HepG2 (cell line): Measurements from ENCODE around the gene TM4SF18. TPM values are rescaled to one million over a fixed set of nuclear protein-coding genes. Genes with fewer than 3 reads are reported as not detected.

Experiments used
- CREB3 ChIP-seq: sonication (generic); formaldehyde crosslinking; IDR thresholded peaks from 2 replicates; pipeline ENCODE4 v1.5.0; 2020; ENCODE audit warnings: missing genetic modification reagents
- DNMT3B ChIP-seq: conservative IDR thresholded peaks from 2 replicates; pipeline ENCODE4 v1.6.1; 2016; ENCODE audit warnings: missing biosample characterization, control low read depth
- FOXA1 ChIP-seq, 2 experiments: fragments of 450-650 bp in 1 of 2; sonication (generic) in 1 of 2; formaldehyde crosslinking in 1 of 2; IDR thresholded peaks; 2 replicates each; pipeline versions ENCODE4 v1.4.0 to v1.6.1; 2016 to 2020; ENCODE audit warnings: missing genetic modification reagents in 1 of 2
- HDAC1 ChIP-seq: sonication (generic); formaldehyde crosslinking; IDR thresholded peaks from 2 replicates; pipeline ENCODE4 v1.5.1; 2020; ENCODE audit warnings: mild to moderate bottlenecking, missing genetic modification reagents
- HMGA1 ChIP-seq: sonication (generic); formaldehyde crosslinking; conservative IDR thresholded peaks from 2 replicates; pipeline ENCODE4 v1.4.0; 2020; ENCODE audit warnings: missing genetic modification reagents
- JUNB ChIP-seq: sonication (generic); formaldehyde crosslinking; IDR thresholded peaks from 2 replicates; pipeline ENCODE4 v1.8.0; 2022; ENCODE audit warnings: missing genetic modification reagents, mild to moderate bottlenecking, borderline replicate concordance
- KAT2B ChIP-seq: fragments of 150-350 bp; IDR thresholded peaks from 2 replicates; pipeline ENCODE4 v1.6.1; 2014; ENCODE audit warnings: low read depth, low read length, borderline replicate concordance
- KDM2A ChIP-seq: sonication (generic); formaldehyde crosslinking; IDR thresholded peaks from 2 replicates; pipeline ENCODE4 v1.4.0; 2020; ENCODE audit warnings: low read depth, missing genetic modification reagents, borderline replicate concordance
- NR2F6 ChIP-seq, 2 experiments: IDR thresholded peaks; 2 replicates each; pipeline ENCODE4 v1.6.1; 2016; ENCODE audit warnings: antibody characterized with exemption in 1 of 2, mild to moderate bottlenecking in 1 of 2
- POLR2A ChIP-seq, 2 experiments: IDR thresholded peaks; 2 replicates each; pipeline ENCODE4 v1.6.1; 2011; ENCODE audit warnings: low read depth in 2 of 2, low read length in 2 of 2, mild to moderate bottlenecking in 1 of 2, moderate library complexity in 1 of 2; ENCODE audit not compliant: insufficient read depth in 1 of 2
- POLR2AphosphoS5 ChIP-seq: IDR thresholded peaks from 2 replicates; pipeline ENCODE4 v1.6.1; 2012; ENCODE audit warnings: low read depth, low read length
- RAD21 ChIP-seq: fragments of 450-650 bp; formaldehyde crosslinking; IDR thresholded peaks from 2 replicates; pipeline ENCODE4 v1.5.0; 2020; ENCODE audit warnings: mild to moderate bottlenecking
- SIX1 ChIP-seq: sonication (generic); formaldehyde crosslinking; IDR thresholded peaks from 2 replicates; pipeline ENCODE4 v1.4.0; 2020; ENCODE audit warnings: missing genetic modification reagents, borderline replicate concordance
- SNRNP70 ChIP-seq: fragments of 200-400 bp; formaldehyde crosslinking; IDR thresholded peaks from 2 replicates; pipeline ENCODE4 v1.6.1; 2017; ENCODE audit warnings: mild to moderate bottlenecking, low read depth, low read length, moderate library complexity
- SSRP1 ChIP-seq: IDR thresholded peaks from 2 replicates; pipeline ENCODE4 v1.6.1; 2016; ENCODE audit warnings: control low read depth
- TFE3 ChIP-seq: IDR thresholded peaks from 2 replicates; pipeline ENCODE4 v1.6.1; 2016
- ZBTB34 ChIP-seq: sonication (generic); formaldehyde crosslinking; IDR thresholded peaks from 2 replicates; pipeline ENCODE4 v1.8.0; 2022; ENCODE audit warnings: mild to moderate bottlenecking, missing genetic modification reagents
- ZBTB4 ChIP-seq: sonication (generic); formaldehyde crosslinking; IDR thresholded peaks from 2 replicates; pipeline ENCODE4 v1.4.0; 2020; ENCODE audit warnings: missing genetic modification reagents, mild to moderate bottlenecking, borderline replicate concordance
- ZC3H13 ChIP-seq: sonication (generic); formaldehyde crosslinking; IDR thresholded peaks from 2 replicates; pipeline ENCODE4 v1.8.1; 2023; ENCODE audit warnings: mild to moderate bottlenecking, missing genetic modification reagents, moderate library complexity
- ZFX ChIP-seq: sonication (generic); formaldehyde crosslinking; IDR thresholded peaks from 2 replicates; pipeline ENCODE4 v1.4.0; 2020; ENCODE audit warnings: mild to moderate bottlenecking, low read depth, missing genetic modification reagents, moderate library complexity
- ZNF367 ChIP-seq: sonication (generic); formaldehyde crosslinking; IDR thresholded peaks from 2 replicates; pipeline ENCODE4 v1.4.0; 2020; ENCODE audit warnings: missing genetic modification reagents, borderline replicate concordance
- ZNF777 ChIP-seq: sonication (generic); formaldehyde crosslinking; IDR thresholded peaks from 2 replicates; pipeline ENCODE4 v1.4.0; 2020; ENCODE audit warnings: missing genetic modification reagents
- polyA plus RNA-seq, 8 experiments: library from polyadenylated mRNA; depleted of rRNA in 3 of 8; stranded (reverse) in 7 of 8; unstranded in 1 of 8; fragments of >200 nt; fragmentation: Illumina TruSeq in 4 of 8; extraction: Trizol in 4 of 8; gene quantifications; 2 replicates each; pipeline versions ENCODE4 v1.2.1 to v1.2.3, GENCODE V29; 2011 to 2016; ENCODE audit warnings: low read depth in 4 of 8, missing spikeins in 1 of 8, mixed read lengths in 1 of 8; ENCODE audit not compliant: insufficient read depth in 1 of 8
- total RNA-seq, 5 experiments: library from RNA; depleted of rRNA; stranded (reverse); fragments of >200 nt; fragmentation: Illumina TruSeq; extraction: Trizol; gene quantifications; 2 replicates each; pipeline ENCODE4 v1.2.3, GENCODE V29; 2016; ENCODE audit warnings: low read depth in 1 of 5

TM4SF18 gene
- total and polyA plus RNA-seq, 2 of the 13 experiments (the other 11 are each of a cell fraction or from before 2014, with no cell fraction given) = 0.15 TPM; not detected in 1

- TF ChIP-seq TFE3 (CRISPR knock-in tag) = no peak
- no peak for TF ChIP-seq JUNB (CRISPR knock-in tag)
- no peak for TF ChIP-seq KDM2A (CRISPR knock-in tag)
- no peak for TF ChIP-seq ZBTB34 (CRISPR knock-in tag)
- no peak for TF ChIP-seq RAD21 (CRISPR knock-in tag)
- TF ChIP-seq POLR2A (IDR thresholded peaks at IDR 0.05; ENCODE audit: insufficient read depth in 1 of 2, low read depth in 2 of 2, low read length in 2 of 2) = 0 out of 4 replicates have a peak, but pooled peaks of 1 of the 2 experiments have one; percentile 19
- TF ChIP-seq ZFX (CRISPR knock-in tag) = 0 out of 2 replicates have a peak, but pooled peaks have one; percentile 28
- no peak for TF ChIP-seq NR2F6 (IDR thresholded peaks at IDR 0.05)
- no peak for TF ChIP-seq NR2F6 (CRISPR knock-in tag; IDR thresholded peaks at IDR 0.05)
- TF ChIP-seq DNMT3B = no peak
- TF ChIP-seq FOXA1 (IDR thresholded peaks at IDR 0.05) = no peak
- peak; percentile 13; the same call in 1 of the 2 replicates for TF ChIP-seq FOXA1 (CRISPR knock-in tag; IDR thresholded peaks at IDR 0.05)
- TF ChIP-seq ZNF367 = no peak
- TF ChIP-seq SNRNP70 = no peak
- no peak for TF ChIP-seq SSRP1 (CRISPR knock-in tag)
- 0 out of 2 replicates have a peak, but pooled peaks have one; percentile 33 for TF ChIP-seq ZC3H13
- no peak for TF ChIP-seq CREB3
- no peak for TF ChIP-seq SIX1 (CRISPR knock-in tag)
- TF ChIP-seq ZNF777 (CRISPR knock-in tag) = no peak
- no peak for TF ChIP-seq ZBTB4 (CRISPR knock-in tag)
- TF ChIP-seq POLR2AphosphoS5 = 0 out of 2 replicates have a peak, but pooled peaks have one; percentile 29
- TF ChIP-seq HDAC1 (CRISPR knock-in tag) = 0 out of 2 replicates have a peak, but pooled peaks have one; percentile 34
- no peak for TF ChIP-seq KAT2B
- no peak for TF ChIP-seq HMGA1 (CRISPR knock-in tag)
Observed at GRCh38 chr3:149378478-149379309, 45.3 kb upstream of the TM4SF18 start (continued).
